Activated effector memory CD4-positive, alpha-beta T cell treated with Interleukin-2 at 50 U/mL for 16 hours (primary cell): Measurements from ENCODE around the gene KRT13.

Experiments
- DNase-seq: peaks from one replicate; pipeline ENCODE4 v3.0.0-alpha.2; 2020

KRT13 gene

DNA sequence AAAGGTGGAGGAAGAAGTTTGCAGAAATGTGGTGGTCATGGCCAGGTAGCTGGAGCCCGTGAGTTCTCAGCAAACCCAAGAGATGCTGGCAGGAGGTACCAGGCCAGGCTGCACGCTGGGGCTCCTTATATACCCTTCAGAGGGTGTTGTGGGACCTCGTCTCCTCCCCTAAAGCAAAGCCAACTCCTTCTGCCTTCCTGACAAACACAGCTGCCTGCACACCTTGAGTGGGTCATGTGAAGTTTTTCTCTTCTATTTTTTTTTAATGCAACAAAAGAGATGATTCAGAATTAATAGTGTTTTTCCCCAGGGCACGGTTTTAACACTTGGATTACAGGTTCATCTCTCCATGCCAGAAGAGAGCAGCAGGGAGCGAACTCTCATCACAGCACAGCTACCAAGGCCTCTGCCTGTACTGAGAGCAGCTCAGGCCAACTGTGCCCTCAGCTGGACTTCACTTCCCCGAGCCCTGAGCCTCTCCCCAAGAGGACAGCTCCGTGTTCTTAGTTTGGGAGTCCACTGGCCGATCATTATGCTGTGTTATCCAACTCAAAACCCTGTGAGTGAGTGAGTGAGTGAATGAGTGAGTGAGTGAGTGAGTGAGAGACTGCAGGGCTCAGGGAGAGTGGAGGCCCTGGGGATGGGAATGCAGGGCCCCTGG, 13.5 kb upstream of the KRT13 start, which contains the start of gene KRT15:
Gene KRT15, minus strand, starts transcription at position 102 of the 661 bp plus-strand sequence. Its CDS starts 63 bp downstream, at position 39.
- DNase-seq = no peak

DNA sequence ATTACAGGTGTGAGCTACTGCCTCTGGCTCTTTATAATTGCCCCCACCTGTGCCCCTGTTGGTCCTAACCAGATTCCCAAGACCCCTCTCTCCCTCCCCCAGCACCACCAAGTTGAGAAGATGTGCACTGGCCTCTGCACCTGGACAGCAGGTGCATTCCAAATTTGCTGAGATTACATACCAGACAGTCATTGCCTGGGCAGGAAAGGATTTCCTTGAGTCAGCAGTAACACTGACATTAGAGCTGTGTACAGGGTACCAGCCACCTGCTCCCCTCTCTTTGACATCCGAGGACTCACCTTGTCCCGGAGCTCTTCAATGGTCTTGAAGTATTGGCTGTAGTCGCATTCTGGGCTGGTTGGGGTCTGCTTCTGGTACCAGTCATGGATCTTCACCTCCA, 12.6 kb upstream of the KRT13 start:
- no peak for DNase-seq

DNA sequence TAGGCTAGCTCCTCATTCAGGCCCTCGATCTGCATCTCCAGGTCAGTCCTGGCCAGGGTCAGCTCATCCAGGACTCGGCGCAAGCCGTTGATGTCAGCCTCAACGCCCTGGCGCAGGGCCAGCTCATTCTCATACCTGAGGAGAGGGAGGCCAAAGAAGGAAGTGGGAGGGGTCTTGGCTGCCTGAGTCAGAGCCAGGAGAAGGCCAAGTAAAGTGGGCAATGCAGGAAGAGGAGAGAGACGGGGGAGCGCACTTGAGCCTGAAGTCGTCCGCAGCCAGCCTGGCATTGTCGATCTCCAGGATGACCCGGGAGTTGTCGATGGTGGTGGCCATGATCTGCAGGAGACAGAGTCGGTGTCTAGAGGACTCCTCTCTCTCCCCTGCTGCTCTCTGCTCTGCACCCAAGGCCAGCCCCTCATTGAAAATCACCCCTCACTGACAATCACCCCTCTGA, 11.4 kb upstream of the KRT13 start:
- DNase-seq = no peak

DNA sequence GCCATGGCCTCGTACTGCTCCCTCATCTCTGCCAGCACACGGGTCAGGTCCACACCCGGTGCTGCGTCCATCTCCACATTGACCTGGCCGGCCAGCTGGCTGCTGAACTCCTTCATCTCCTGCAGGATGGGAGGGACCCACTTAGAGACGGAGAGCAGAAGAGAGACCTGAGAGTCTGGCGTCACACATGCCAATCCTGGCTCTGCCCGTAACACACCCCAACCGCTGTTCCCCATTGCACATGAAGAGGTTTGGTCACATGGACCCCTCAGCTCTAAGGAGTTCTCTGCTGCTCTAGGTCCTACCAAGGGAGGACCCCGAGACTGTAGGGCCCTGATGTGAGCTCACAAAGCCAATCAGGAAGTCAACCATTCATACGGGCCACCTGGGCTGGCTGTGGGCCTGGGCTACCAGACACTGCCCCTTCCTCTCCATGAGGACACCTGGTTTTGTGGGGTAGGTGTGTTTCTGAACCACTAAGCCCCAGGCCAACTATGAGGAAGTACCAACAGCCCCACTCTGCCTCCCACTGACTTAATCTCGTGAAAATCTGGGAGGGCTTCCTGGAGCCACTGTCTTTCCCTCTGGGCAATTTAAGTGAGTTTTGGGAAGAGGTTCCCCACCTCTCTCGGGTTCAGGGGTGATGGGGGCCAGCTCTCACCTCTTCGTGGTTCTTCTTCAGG, 10.9 kb upstream of the KRT13 start:
- DNase-seq = no peak

DNA sequence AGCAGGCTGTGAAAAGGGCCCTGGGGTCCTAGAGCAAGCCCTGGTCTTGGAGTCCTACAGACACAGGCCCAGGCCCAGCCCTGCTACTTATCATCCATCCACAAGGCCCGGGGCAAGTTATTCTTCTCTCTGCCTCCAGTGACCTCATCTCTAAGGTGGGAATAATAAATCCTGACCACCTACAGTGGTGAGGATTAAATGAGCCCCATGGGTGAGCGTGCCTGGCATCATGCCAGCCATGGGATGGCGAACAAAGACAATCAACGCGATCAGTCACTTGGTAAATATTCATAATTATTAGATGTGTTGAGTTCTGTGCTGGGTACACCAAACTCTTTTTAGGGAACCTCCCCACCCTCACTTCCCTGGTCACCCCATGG, 7.7 kb upstream of the KRT13 start:
- no peak for DNase-seq

DNA sequence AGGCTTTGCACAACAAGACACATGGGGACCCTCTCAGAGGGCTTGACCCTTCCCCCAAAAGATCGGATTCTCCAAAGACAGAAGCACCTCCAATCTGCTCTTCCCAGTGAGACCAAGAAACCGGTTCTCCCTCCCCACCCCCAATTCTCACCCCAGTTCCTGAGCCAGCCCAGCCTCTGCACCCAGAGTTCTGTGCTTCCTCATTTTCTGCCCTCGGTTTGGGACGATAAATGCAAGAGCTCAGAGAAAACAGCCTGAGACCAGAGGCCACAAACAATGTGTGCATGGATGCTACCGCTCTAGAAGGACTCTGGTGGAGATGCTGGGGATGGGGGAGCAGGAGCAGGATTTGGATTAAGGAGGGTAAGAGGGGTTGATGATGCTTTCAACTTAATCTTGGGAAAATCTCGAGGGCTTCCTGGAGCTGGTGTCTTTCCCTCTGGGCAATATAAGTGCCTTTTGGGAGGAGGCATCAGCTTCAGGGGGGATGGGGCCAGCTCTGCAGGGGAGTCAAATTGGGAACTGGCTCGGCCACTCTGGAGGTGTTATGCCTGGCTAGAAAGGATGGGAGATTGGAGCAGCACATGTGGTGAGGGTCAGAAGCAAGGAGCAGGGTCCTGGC, 7.2 kb upstream of the KRT13 start:
- no peak for DNase-seq

DNA sequence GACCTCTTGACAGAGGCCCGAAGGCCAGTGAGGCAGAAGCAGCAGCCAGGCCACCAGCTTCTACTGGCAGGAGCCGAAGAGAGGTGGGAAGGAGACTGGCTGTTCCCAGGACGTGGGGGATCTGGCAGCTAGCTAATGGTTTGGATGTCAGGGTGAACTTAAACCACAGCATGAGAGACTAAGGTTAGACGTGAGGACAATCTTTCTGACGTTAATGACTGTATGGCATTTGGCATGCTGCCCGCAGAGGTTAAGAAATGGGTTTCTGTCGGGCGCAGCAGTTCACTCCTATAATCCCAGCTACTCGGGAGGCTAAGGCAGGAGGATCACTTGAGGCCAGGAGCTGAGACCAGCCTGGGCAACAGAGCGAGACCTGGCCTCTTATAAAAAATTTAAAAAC, 6.3 kb upstream of the KRT13 start:
- no peak for DNase-seq

DNA sequence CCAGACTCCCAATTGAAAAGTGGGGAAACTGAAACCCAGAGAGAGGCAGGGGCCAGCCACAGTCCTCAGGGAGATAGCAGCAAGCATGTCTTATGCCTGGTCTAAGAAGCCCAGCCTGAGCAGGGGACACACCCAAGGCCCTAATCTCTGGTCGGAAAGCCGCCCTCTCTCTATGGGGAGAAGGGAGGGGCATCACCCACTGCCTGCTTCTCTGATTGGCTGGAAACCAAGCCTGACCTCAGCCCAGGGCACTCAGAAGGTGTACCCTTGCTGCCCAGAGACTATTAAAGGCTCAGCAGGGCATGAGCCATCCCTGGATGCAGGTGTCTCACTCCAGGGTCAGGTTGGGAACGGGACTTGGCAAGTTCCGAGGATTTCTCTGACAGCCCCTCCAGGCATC, 5.7 kb upstream of the KRT13 start:
- DNase-seq = no peak

DNA sequence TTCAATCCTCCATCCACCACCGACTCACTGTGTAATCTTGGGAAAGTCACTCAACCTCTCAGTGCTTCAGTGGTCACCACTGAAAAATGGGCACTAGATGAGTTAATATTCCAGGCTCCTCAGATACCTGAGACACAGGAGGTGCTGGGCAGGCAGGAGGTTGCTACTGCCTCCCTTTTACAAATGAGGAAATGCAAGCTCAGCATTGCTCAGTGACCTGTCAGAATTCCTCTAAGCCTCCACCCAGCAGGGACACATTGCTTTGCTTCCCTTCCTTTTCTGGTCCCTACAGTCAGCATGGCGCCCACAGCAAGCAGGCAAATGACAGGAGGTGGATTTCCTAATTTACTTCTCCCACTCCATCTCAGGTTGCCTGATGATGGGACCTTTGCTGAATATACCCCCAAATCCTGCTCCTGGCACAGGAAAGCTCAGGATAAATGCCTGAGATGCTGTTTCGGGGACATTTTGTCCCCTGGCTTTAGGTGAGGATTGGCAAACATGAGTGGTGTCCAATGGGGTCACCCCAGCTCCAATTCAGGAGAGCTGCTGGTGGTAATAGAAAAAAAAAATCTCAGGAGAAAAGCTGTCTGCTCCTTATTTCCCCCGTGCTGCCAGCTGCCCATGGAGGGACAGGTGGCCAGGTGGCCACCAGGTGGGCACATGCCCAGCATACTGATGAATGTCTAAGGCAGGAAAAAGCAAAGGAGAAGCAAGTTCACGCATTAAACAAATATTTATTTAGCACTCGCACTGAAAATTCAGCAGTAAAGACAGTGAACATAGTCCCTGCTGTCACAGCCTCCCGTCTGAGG, 5.0 kb upstream of the KRT13 start:
- DNase-seq = no peak

DNA sequence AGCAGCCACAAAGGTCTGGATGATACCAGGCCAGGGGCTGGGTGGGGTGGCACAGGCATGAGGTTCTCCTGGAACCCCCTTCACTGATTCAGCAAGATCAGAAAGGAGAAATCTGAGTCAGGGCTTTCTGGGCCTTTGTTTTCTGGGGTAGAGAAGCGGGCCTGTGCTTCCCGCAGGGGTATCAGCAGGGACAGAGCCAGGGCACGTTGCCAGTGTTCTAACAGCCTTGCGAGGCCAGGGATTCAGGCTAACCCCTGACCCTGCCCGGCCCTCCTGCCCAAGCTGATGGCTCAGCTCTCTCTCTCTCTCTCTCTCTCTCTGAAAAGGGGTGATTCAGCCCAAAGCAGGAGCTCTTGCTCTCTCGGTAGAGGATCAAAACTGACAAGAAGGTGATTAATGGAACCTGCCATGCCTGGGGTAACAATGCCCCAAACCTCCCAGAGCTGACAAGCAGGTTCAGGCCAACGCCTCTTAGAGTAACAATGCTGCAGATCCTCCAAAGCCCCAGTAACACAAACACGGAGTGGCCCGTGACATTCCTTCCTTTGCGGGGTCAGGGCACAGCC, 2.0 kb upstream of the KRT13 start:
- no peak for DNase-seq

DNA sequence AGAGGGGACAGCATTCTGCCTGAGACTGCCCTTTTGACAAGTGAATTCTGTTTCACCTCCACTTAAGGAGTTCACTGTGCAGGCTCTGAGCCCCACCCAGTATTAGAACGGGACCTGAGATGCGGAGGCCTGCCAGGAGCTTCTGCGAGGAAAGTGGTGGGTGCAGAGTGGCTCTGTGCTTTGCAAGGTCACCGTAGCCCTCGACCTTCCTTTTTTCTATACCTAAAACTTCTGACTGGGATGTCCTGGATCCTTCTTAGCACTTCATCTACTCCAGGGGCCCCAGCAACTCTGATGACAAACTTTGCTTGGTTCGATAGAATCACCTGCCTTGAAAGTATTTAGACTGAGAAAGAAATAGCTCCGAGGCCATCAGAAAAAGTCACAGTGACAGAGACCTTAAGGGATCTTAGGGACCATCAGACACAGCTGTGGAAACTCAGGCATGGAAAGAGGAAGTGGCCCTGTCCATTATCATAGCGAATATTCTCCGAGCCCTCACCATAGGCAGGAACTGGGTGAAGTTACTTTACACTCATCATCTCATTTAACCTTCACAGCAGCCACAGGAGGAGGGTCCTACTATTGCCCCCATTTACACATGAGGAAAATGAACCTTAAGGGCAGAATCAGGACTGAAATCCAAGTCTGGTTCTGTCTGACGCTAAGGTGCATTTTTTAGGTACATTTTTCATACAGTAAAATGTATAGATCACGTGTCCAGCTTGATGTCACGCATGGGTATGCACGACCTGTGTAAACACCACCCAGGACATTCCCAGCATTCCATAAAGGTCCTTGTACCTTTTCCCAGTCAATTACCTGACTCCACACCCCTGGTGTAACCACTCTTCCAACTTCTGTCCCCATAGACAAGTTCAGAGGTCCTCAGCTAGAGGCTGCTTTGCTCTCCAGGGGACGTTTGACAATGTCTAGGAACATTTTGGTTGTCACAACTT, 676 bp upstream of the KRT13 start:
- no peak for DNase-seq

DNA sequence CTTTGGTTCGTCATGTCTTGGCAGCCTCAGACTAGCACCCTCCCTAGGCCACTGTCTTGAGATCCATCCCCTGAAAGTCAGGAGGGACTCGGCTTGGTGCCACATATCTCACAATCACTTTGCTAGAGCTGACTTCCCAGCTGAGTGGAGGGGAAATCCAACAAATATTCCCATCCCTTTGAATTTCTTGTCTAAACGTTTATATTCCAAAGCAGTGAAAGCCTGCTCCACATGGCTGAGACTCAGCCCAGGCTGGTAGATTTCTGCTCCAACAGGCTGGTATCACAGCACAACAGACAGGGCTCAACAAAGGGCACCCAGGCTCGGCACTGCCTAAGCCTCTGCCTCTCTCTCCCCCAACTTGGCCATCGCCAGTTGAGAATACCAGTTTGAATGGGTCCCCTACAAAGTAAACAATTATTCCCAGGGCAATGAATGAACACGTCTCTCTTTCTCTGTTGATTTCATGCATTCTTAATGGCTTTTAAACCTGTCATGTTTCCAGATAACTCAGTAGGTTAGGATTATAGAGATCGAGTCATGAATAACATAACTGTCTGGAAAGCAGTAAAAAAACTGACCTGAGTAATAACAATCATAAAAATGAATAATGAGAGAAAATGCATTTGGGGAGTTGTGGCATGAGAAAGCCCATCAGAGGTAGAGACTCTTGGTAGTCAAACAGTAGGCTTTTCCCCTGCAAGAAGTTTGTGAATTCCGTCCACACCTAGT, 1.0 kb downstream of the KRT13 start:
- DNase-seq = no peak

DNA sequence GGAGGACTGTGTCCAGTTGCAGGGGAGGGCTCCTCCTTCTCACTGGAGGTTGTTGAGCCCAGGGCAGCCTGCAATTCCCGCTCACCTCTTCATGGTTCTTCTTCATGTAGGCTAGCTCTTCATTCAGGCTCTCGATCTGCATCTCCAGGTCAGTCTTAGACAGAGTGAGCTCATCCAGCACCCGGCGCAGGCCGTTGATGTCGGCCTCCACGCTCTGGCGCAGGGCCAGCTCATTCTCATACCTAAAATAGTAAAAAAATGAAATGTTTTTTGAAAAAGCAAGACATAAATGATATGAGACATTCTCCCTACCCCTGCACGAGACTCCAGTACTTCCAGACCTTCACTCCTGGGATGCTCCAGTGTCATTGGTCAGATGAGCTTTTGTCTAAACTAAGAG, 2.2 kb downstream of the KRT13 start:
- no peak for DNase-seq

DNA sequence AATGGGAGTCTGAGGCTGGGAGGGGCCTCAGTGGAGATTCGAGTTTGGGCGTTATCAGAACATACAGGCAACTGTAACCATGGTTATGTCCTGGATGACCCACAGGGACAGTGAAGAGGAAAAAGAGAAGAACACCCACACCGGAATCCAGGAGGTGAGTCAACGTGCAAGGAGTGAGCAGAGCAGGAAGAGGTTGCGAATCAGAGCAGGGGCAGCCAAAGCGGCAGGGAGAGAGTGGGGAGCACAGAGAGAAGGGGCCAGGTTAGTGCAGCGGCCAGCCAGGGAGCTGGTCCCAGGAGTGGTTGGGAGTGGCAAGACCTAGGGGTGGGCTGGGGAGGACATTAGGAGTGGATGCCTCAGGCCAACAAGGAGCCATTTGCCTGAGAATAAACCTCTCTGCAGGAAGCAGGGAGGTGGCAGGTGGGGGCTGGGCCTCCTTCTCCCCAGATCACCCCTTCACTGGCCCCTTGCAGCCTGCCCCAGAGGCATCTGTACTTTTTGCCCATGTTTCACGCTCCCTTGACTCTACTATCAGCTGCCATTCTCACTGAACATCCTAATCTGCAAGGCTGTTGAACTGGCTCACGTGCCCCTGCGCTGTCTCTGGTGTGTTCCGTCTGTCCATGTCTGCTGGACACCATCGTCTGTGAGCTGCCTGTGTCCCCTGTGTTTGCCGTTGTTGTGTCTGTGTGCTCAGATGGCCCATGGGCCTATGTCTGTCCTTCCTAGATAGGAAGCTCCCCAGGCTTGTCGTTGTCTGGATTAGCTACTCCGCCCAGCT, 5.1 kb downstream of the KRT13 start:
- no peak for DNase-seq

DNA sequence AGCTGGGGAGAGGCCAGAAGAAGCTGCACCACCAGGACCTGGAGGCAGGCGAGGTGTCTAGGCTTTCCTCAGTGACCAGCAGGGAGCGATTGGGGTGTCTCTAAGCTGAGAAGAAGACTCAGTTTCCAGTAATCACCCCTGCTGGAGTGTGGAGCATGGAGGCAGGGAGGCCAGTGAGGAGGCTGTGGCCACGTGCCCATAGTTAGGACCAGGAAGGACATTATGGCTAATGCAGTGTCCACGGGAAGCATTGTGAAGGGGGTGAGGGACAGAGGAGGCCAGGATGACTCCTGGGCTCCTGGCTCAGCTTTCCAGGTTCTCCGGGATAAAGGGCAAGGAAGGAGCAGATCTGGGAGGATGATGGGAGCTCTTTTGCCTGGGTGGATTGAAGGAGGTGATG, 5.7 kb downstream of the KRT13 start:
- no peak for DNase-seq

DNA sequence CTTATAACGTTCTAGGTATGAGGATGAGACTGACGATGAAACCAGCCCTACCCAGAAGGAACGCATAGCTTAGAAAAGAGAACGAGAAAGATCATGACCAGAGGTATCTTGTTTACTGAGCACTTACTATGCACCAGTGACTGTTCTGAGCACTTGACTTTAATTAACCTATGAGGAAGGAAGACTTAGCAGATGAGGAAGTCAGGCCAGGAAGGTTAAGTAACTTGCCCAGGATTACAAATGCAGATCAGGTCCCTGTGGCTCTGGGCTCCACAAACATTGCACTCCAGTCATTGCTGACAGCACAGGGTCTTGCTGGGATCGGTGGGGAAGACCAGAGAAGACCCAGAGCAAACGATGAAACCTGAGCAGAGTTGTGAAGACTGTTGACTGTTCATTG, 7.1 kb downstream of the KRT13 start:
- DNase-seq = no peak

DNA sequence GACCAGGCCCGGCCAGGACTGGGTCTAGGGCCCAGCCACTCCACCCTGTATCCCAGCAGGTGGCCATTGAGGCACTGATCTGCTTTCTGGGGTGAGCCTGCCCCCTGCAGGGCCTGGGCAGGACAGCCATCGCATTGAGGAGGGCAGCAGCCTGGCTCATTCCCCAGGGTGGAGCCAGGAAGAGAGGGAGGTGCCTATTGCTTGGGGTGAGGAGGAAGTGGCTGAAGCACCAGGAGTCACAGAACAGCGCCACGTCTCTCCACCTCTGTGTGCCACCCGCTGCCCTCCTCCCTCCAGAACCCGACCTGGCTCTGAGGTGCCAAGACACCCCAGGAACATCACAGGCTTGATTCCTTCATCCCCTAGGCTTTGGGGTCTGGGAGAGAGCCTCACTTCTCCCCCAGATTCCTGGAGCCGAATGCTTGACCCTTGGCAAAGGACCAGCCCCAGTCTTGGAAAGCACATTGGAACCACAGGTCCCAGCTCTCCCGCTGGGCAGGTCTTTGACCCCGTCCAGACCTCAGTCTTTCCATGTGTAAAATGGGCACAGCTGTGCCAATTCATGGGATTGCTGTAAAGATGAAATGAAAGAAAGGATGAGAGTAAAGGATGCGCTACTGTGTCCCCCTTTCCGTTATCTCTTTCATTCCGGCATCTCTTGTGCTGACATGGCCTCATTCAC, 8.5 kb downstream of the KRT13 start:
- DNase-seq = peak; percentile 40

DNA sequence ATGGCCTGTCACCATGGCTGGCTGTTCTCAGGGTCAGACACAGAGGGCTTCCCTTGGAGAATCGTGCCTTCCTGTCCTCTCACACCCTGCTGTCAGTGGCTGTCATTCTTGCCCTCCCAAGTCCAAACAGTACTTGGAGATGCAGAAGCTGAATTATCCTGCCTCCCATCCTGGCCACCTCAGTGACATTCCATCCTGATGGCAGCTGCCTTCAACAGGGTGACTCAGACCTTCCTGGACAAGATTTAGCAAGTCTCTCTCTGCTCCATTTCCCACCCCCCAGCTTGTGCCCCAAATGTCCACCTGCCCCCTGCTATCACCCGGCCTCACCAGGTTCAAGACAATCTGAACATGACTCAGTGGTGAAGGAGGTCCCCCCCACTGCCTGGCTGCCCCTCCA, 10.9 kb downstream of the KRT13 start:
- no peak for DNase-seq

DNA sequence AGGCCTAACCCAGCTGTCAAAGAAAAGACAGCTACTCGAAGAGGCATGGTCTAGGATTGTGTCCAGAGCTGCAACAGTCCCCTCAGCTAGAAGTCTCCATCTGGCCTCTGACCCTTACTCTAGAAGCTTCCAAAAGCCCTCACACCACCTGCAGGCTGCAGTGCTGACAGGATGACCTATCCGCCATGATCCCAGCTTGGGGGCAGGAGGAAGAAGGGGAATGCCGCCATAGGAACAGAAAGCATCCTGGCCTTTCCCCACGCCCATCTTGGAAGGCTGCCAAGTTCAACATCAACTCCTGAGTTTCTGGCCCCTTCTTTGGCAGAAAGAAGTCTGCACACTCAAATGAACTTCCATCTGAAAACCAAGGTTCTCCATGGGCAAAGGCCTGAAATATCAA, 12.6 kb downstream of the KRT13 start:
- no peak for DNase-seq

DNA sequence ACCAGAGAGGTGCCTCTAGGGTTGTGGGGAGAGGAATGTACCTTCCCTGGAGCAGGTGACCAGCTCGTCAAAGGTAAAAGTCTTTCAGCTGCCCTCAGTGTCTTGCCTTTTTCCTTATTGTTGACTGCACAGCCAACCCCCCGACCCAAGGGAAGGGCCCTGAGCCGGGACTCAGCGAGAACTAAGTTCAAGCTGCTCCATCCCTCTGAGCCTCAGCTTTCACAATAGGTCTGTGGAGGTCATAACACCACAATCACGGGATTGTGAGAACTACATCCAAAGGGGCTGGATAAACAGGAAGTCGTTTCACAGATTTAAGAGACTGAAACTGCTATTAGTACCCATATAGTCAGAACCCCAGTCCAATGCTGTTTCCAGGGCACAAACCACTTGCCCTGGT, 13.1 kb downstream of the KRT13 start:
- no peak for DNase-seq
